Colonic mucosa (tissue), 4 donors: ENCODE results near the gene PCLAF. TPM values are rescaled to one million over a fixed set of nuclear protein-coding genes. Genes with fewer than 3 reads are reported as not detected.
"Not testable (repeated sequence)": the region's sequence is repeated elsewhere in the genome, so short reads cannot be mapped to it uniquely, and the experiment has no call there.

Experiments used
- DNase-seq: peaks from one replicate; pipeline ENCODE4 v3.0.0-alpha.2; 2020
- H3K27ac ChIP-seq: fragments of 200-600 bp; one replicate; pipeline ENCODE4 v1.8.0; 2021
- H3K27me3 ChIP-seq: fragments of 200-600 bp; one replicate; pipeline ENCODE4 v1.8.0; 2021
- H3K36me3 ChIP-seq: fragments of 200-600 bp; one replicate; pipeline ENCODE4 v1.8.0; 2021
- H3K4me1 ChIP-seq: fragments of 200-600 bp; one replicate; pipeline ENCODE4 v1.8.0; 2021; ENCODE audit warnings: mild to moderate bottlenecking
- H3K4me3 ChIP-seq: fragments of 200-600 bp; one replicate; pipeline ENCODE4 v1.8.0; 2021
- H3K9ac ChIP-seq, 2 donors: one replicate each; pipeline ENCODE4 v1.7.0; 2013; ENCODE audit warnings: control low read depth in 2 of 2, low read depth in 2 of 2, low read length in 2 of 2
- H3K9me3 ChIP-seq: fragments of 200-600 bp; one replicate; pipeline ENCODE4 v1.8.0; 2021
- intact Hi-C: fragments of 100-400 bp; cut with DNase I; formaldehyde crosslinking; loops from one replicate; pipeline ENCODE4 v1.14.1; 2022
- total RNA-seq, 2 donors: library from RNA; stranded (reverse); fragmentation: NEBNext Ultra II Directional in 1 of 2; extraction: Animal tissue kit (Norgen Biotek cat#: 25700) in 1 of 2; gene quantifications; one replicate each; pipeline ENCODE4 v1.2.1, GENCODE V29; 2021
- TF ChIP-seq, protein P1 (sequence below): fragments of 200-600 bp; IDR thresholded peaks from one replicate; pipeline ENCODE4 v1.8.0; 2022; ENCODE audit warnings: antibody characterized with exemption, mild to moderate bottlenecking
- donor health status: healthy.
- donor health status: DM: no; HTN: no; CAD: no.
- donor health status: DM: no; HTN: no; CAD: no.

Gene PCLAF
- total RNA-seq, 2 donors from 2014 or later = 11.8 to 40.4 TPM

DNA sequence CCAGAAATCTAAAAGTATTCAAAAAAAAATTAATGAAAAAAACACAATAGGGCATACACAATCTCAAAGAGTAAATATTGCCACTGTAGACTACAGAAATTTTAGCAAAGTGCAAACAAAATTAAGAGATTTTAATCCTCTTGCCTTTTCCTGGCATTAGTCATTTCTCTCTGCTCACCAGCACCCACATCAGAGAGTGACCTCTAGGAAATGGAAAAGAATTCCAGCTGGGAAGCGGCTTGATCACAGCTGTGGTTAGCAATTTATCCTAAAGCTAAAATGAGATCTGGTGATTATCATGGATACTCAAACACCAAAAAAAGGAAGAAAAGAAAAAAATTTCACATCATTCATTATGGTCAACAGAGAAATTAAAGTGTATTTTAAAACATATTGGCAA is 32.8 kb downstream of the PCLAF start:
- H3K9me3 ChIP-seq = no peaks in the 10 kb centered on the region
- H3K27ac ChIP-seq = no peak overlapping the region
- TF ChIP-seq, protein P1, sequence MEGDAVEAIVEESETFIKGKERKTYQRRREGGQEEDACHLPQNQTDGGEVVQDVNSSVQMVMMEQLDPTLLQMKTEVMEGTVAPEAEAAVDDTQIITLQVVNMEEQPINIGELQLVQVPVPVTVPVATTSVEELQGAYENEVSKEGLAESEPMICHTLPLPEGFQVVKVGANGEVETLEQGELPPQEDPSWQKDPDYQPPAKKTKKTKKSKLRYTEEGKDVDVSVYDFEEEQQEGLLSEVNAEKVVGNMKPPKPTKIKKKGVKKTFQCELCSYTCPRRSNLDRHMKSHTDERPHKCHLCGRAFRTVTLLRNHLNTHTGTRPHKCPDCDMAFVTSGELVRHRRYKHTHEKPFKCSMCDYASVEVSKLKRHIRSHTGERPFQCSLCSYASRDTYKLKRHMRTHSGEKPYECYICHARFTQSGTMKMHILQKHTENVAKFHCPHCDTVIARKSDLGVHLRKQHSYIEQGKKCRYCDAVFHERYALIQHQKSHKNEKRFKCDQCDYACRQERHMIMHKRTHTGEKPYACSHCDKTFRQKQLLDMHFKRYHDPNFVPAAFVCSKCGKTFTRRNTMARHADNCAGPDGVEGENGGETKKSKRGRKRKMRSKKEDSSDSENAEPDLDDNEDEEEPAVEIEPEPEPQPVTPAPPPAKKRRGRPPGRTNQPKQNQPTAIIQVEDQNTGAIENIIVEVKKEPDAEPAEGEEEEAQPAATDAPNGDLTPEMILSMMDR = no peak
- no peaks in the 10 kb centered on the region for H3K4me1 ChIP-seq
- no peaks in the 10 kb centered on the region for H3K36me3 ChIP-seq
- no peaks in the 10 kb centered on the region for H3K27me3 ChIP-seq
- no peak overlapping the region for H3K9ac ChIP-seq
- no peak overlapping the region for H3K4me3 ChIP-seq
- no peak for DNase-seq
- intact Hi-C loops = no loop called here

DNA sequence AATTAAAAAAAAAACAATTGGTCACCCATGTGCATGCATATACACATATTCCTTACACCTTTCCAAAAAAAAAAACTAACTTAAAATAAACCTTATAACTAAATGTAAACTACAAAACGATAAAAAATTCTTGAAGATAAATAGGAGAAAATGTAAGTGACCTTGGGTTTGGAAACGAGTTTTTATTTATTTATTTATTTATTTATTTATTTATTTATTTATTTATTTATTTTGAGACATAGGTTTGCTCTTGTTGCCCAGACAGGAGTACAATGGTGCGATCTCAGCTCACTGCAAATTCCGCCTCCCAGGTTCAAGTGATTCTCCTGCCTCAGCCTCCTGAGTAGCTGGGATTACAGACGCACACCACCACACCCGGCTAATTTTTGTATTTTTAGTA is 35.0 kb downstream of the PCLAF start:
- H3K9me3 ChIP-seq, H3K9ac ChIP-seq, H3K36me3 ChIP-seq, DNase-seq, H3K27me3 ChIP-seq, intact Hi-C loops, H3K4me3 ChIP-seq, H3K27ac ChIP-seq, H3K4me1 ChIP-seq: not testable (repeated sequence)

DNA sequence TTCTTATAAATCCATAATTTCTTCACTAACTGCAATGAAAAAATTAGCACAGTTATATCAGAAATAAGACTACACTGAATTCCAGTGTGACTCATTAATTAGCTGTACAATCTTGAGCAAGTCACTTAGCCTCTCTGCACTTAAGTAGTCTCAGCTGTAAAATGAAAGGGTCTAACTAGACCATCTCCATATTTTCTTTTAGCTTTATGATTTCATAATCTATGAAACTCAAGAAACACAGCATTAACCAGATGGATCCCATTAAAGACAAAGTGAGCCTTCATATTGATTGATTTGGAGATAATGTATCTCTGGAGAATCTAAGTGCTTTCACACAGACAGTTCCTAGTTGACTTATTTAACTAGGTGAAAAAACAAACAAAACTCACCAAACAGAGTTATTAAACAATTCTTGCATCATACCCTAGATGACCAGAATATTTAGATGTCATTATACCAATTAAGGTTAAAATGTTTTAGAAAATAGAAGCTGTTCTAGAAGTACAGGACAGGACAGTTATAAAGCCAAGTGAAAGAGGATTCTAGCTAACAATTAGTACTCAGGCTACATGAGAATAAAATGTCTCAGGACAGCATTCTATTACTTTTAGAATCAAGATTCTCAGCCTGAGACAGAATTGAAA is 36.5 kb downstream of the PCLAF start:
- H3K4me1 ChIP-seq = no peaks in the 10 kb centered on the region
- H3K27me3 ChIP-seq = no peaks in the 10 kb centered on the region
- intact Hi-C loops = no loop called here
- TF ChIP-seq, protein P1 = no peak
- DNase-seq = no peak
- H3K9me3 ChIP-seq = no peaks in the 10 kb centered on the region
- H3K36me3 ChIP-seq = no peaks in the 10 kb centered on the region
- H3K4me3 ChIP-seq = no peak overlapping the region
- no peak overlapping the region for H3K9ac ChIP-seq
- H3K27ac ChIP-seq = no peak overlapping the region

GRCh38 chr15:64343841-64344240 is 37.4 kb downstream of the PCLAF start:
- no peaks in the 10 kb centered on the region for H3K27me3 ChIP-seq
- H3K4me3 ChIP-seq = no peak overlapping the region
- DNase-seq = no peak
- intact Hi-C loops = no loop called here
- H3K9ac ChIP-seq = no peak overlapping the region
- H3K4me1 ChIP-seq = no peaks in the 10 kb centered on the region
- TF ChIP-seq, protein P1 = no peak
- H3K27ac ChIP-seq = no peak overlapping the region
- H3K9me3 ChIP-seq = no peaks in the 10 kb centered on the region
- no peaks in the 10 kb centered on the region for H3K36me3 ChIP-seq

- DNase-seq = no peak
Observed at GRCh38 chr15:64343222-64343621, 38.0 kb downstream of the PCLAF start.

GRCh38 chr15:64341961-64342360 is 39.3 kb downstream of the PCLAF start:
- Histone ChIP-seq H3K9ac (no peak overlapping the region), H3K4me3 (no peak overlapping the region), H3K4me1 (no peaks in the 10 kb centered on the region), H3K9me3 (no peaks in the 10 kb centered on the region), H3K36me3 (no peaks in the 10 kb centered on the region), H3K27ac (no peak overlapping the region), H3K27me3 (no peaks in the 10 kb centered on the region)
- DNase-seq = no peak
- intact Hi-C loops = no loop called here
- TF ChIP-seq, protein P1 = no peak

More at GRCh38 chr15:64343222-64343621, 38.0 kb downstream of the PCLAF start:
- Histone ChIP-seq H3K4me1 (no peaks in the 10 kb centered on the region), H3K27ac (no peak overlapping the region), H3K36me3 (no peaks in the 10 kb centered on the region), H3K27me3 (no peaks in the 10 kb centered on the region), H3K9me3 (no peaks in the 10 kb centered on the region), H3K4me3 (no peak overlapping the region), H3K9ac (no peak overlapping the region)
- TF ChIP-seq, protein P1 = no peak
- intact Hi-C loops = no loop called here
